ENCODE results near the gene ALG11. TPM values are rescaled to one million over a fixed set of nuclear protein-coding genes. Genes with fewer than 3 reads are reported as not detected.
A peak's percentile ranks its signal among the peaks of the same experiment; 100 is the strongest.

The ALG11 gene, protein sequence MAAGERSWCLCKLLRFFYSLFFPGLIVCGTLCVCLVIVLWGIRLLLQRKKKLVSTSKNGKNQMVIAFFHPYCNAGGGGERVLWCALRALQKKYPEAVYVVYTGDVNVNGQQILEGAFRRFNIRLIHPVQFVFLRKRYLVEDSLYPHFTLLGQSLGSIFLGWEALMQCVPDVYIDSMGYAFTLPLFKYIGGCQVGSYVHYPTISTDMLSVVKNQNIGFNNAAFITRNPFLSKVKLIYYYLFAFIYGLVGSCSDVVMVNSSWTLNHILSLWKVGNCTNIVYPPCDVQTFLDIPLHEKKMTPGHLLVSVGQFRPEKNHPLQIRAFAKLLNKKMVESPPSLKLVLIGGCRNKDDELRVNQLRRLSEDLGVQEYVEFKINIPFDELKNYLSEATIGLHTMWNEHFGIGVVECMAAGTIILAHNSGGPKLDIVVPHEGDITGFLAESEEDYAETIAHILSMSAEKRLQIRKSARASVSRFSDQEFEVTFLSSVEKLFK
- polyA plus RNA-seq (2011; rRNA removed) (13.9 and 19.6 TPM in 2 replicates), polyA minus RNA-seq (2011; rRNA and poly(A)+ RNA removed) (15.3 and 28.2 TPM in 2 replicates)

- POLR2A ChIA-PET, result interaction anchor here (0.6 kb wide), 1 partner anchor 641 kb away, joined by 3 read pairs; the partner anchor contains the start of gene SUGT1
- Histone ChIP-seq H3K27ac (ENCODE audit: low read depth, low read length) (peak within 1 kb of the TSS; percentile 31), H3K9me3 (ENCODE audit: control insufficient read depth, insufficient read depth, low read length) (peaks cover 3% of the 10 kb centered on the region; the same call in 1 of the 2 replicates), H3K27me3 (ENCODE audit: control insufficient read depth, insufficient read depth, low read length) (peaks cover 18% of the 10 kb centered on the region), H3K4me3 (ENCODE audit: low read depth, low read length) (peak within 1 kb of the TSS; percentile 98)
- TF ChIP-seq, protein P1, sequence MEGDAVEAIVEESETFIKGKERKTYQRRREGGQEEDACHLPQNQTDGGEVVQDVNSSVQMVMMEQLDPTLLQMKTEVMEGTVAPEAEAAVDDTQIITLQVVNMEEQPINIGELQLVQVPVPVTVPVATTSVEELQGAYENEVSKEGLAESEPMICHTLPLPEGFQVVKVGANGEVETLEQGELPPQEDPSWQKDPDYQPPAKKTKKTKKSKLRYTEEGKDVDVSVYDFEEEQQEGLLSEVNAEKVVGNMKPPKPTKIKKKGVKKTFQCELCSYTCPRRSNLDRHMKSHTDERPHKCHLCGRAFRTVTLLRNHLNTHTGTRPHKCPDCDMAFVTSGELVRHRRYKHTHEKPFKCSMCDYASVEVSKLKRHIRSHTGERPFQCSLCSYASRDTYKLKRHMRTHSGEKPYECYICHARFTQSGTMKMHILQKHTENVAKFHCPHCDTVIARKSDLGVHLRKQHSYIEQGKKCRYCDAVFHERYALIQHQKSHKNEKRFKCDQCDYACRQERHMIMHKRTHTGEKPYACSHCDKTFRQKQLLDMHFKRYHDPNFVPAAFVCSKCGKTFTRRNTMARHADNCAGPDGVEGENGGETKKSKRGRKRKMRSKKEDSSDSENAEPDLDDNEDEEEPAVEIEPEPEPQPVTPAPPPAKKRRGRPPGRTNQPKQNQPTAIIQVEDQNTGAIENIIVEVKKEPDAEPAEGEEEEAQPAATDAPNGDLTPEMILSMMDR (IDR thresholded peaks at IDR 0.05; ENCODE audit: low read depth, low read length), result no peak
- DNase-seq (ENCODE audit: low read depth, low spot score), result peak; percentile 93
- CTCF ChIA-PET, result interaction anchor here (0.8 to 2.6 kb wide), 4 partner anchors 11 to 726 kb away, joined by 3 to 11 read pairs (median 10); partner anchors contain the start of gene VPS36
Measured at GRCh38 chr13:52011632-52012511, at the start of gene ALG11. TSS of gene ALG11 (plus strand) at chr13:52012398. CDS start at chr13:52012419, 21 bp downstream.

- CTCF ChIA-PET, result no interaction called here
- Histone ChIP-seq H3K9me3 (ENCODE audit: control insufficient read depth, insufficient read depth, low read length) (no peaks in the 10 kb centered on the region), H3K27me3 (ENCODE audit: control insufficient read depth, insufficient read depth, low read length) (no peaks in the 10 kb centered on the region), H3K4me3 (ENCODE audit: low read depth, low read length) (no peak overlapping the region), H3K27ac (ENCODE audit: low read depth, low read length) (no peak overlapping the region)
- DNase-seq (ENCODE audit: low read depth, low spot score), result no peak
- TF ChIP-seq, protein P1 (IDR thresholded peaks at IDR 0.05; ENCODE audit: low read depth, low read length), result no peak
- POLR2A ChIA-PET, result no interaction called here
Measured at GRCh38 chr13:51966186-51966585, 46.0 kb upstream of the ALG11 start.

GRCh38 chr13:51967482-51968446, 44.4 kb upstream of the ALG11 start:
- CTCF ChIA-PET, result no interaction called here
- DNase-seq (ENCODE audit: low read depth, low spot score), result no peak
- POLR2A ChIA-PET, result no interaction called here
- no peaks in the 10 kb centered on the region for H3K9me3 ChIP-seq (ENCODE audit: control insufficient read depth, insufficient read depth, low read length)
- H3K27me3 ChIP-seq (ENCODE audit: control insufficient read depth, insufficient read depth, low read length), result no peaks in the 10 kb centered on the region
- H3K27ac ChIP-seq (ENCODE audit: low read depth, low read length), result no peak overlapping the region
- H3K4me3 ChIP-seq (ENCODE audit: low read depth, low read length), result no peak overlapping the region
- TF ChIP-seq, protein P1 (IDR thresholded peaks at IDR 0.05; ENCODE audit: low read depth, low read length), result no peak

- CTCF ChIA-PET, result no interaction called here
- POLR2A ChIA-PET, result no interaction called here
- H3K4me3 ChIP-seq (ENCODE audit: low read depth, low read length), result no peak overlapping the region
- H3K27me3 ChIP-seq (ENCODE audit: control insufficient read depth, insufficient read depth, low read length), result no peaks in the 10 kb centered on the region
- no peaks in the 10 kb centered on the region for H3K9me3 ChIP-seq (ENCODE audit: control insufficient read depth, insufficient read depth, low read length)
- H3K27ac ChIP-seq (ENCODE audit: low read depth, low read length), result no peak overlapping the region
- DNase-seq (ENCODE audit: low read depth, low spot score), result no peak
- TF ChIP-seq, protein P1 (IDR thresholded peaks at IDR 0.05; ENCODE audit: low read depth, low read length), result no peak
Measured at GRCh38 chr13:51970349-51970748, 41.8 kb upstream of the ALG11 start.
